ENCODE data around the gene MOCOS. TPM values are rescaled to one million over a fixed set of nuclear protein-coding genes. Genes with fewer than 3 reads are reported as not detected.

The MOCOS gene
- total and polyA plus RNA-seq, 2 donors (not counting 1 experiment from before 2014, with no cell fraction given), result 0.01 to 0.05 TPM

GRCh38 chr18:36152781-36153180, 34.5 kb upstream of the MOCOS start:
- H3K4me3 Mint-ChIP-seq, result no peak overlapping the region
- peak overlapping the region; percentile 10 for H3K27ac Mint-ChIP-seq
- peaks cover 43% of the 10 kb centered on the region for H3K4me1 Mint-ChIP-seq
- peaks cover 5 to 64% of the 10 kb centered on the region in 2 experiments for H3K36me3 ChIP-seq (replicated peaks in 1 of 2; ENCODE audit: control extremely low read depth in 1 of 2, control insufficient read depth in 1 of 2, extremely low read depth in 1 of 2, insufficient read depth in 2 of 2, low read length in 1 of 2)
- peaks cover 29 to 36% of the 10 kb centered on the region in 2 donors for H3K4me1 ChIP-seq (ENCODE audit: control insufficient read depth in 2 of 2, insufficient read depth in 2 of 2, low read length in 2 of 2)
- POLR2A ChIA-PET, result no interaction called here
- CTCF ChIA-PET, result no interaction called here
- H3K27ac ChIP-seq (ENCODE audit: low read length in 2 of 2), result no peak overlapping the region
- no peak for ATAC-seq (ENCODE audit: low read depth)
- H3K4me3 ChIP-seq (ENCODE audit: control extremely low read depth in 1 of 5, extremely low read depth in 1 of 5, insufficient read depth in 1 of 5, low read depth in 2 of 5, low read length in 4 of 5), result no peak overlapping the region
- no peaks in the 10 kb centered on the region for H3K27me3 Mint-ChIP-seq
- H2AFZ ChIP-seq (ENCODE audit: insufficient read depth, low read depth, low read length, poor library complexity, severe bottlenecking), result no peak overlapping the region
- TF ChIP-seq EZH2 (IDR thresholded peaks at IDR 0.05; ENCODE audit: borderline replicate concordance, insufficient read depth, low read depth, low read length, poor library complexity, severe bottlenecking), result no peak
- TF ChIP-seq, protein P1, sequence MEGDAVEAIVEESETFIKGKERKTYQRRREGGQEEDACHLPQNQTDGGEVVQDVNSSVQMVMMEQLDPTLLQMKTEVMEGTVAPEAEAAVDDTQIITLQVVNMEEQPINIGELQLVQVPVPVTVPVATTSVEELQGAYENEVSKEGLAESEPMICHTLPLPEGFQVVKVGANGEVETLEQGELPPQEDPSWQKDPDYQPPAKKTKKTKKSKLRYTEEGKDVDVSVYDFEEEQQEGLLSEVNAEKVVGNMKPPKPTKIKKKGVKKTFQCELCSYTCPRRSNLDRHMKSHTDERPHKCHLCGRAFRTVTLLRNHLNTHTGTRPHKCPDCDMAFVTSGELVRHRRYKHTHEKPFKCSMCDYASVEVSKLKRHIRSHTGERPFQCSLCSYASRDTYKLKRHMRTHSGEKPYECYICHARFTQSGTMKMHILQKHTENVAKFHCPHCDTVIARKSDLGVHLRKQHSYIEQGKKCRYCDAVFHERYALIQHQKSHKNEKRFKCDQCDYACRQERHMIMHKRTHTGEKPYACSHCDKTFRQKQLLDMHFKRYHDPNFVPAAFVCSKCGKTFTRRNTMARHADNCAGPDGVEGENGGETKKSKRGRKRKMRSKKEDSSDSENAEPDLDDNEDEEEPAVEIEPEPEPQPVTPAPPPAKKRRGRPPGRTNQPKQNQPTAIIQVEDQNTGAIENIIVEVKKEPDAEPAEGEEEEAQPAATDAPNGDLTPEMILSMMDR (IDR thresholded peaks at IDR 0.05), result no peak
- intact Hi-C loops (cut with micrococcal nuclease), result no loop called here
- H3K9me3 Mint-ChIP-seq (ENCODE audit: insufficient read depth), result no peaks in the 10 kb centered on the region
- H3K79me2 ChIP-seq (ENCODE audit: control insufficient read depth, insufficient read depth, low read length), result peaks cover 9% of the 10 kb centered on the region
- WGBS (ENCODE audit: insufficient coverage), result no CpG with 5 or more reads among the region's 1 CpG
- H4K20me1 ChIP-seq (ENCODE audit: control insufficient read depth, insufficient read depth, low read length, poor library complexity, severe bottlenecking), result no peaks in the 10 kb centered on the region
- no peak overlapping the region for H3K9ac ChIP-seq (ENCODE audit: low read length)
- no peaks in the 10 kb centered on the region for H3K27me3 ChIP-seq (replicated peaks in 1 of 4; ENCODE audit: control extremely low read depth in 1 of 4, control insufficient read depth in 3 of 4, insufficient read depth in 4 of 4, low read length in 3 of 4)
- H3K4me2 ChIP-seq (replicated peaks; ENCODE audit: low read depth, low read length, poor library complexity, severe bottlenecking), result no peak overlapping the region
- no peaks in the 10 kb centered on the region for H3K9me3 ChIP-seq (ENCODE audit: control extremely low read depth in 1 of 3, control insufficient read depth in 2 of 3, insufficient read depth in 1 of 3, low read length in 2 of 3)
- DNase-seq, result no peak

- TF ChIP-seq, protein P1 (IDR thresholded peaks at IDR 0.05), result no peak
- no peak for TF ChIP-seq EZH2 (IDR thresholded peaks at IDR 0.05; ENCODE audit: borderline replicate concordance, insufficient read depth, low read depth, low read length, poor library complexity, severe bottlenecking)
- H3K4me1 ChIP-seq (ENCODE audit: control insufficient read depth in 2 of 2, insufficient read depth in 2 of 2, low read length in 2 of 2), result peaks cover 30 to 37% of the 10 kb centered on the region in 2 donors
- Mint-ChIP-seq H3K9me3 (ENCODE audit: insufficient read depth) (no peaks in the 10 kb centered on the region), H3K27ac (no peak overlapping the region), H3K27me3 (no peaks in the 10 kb centered on the region), H3K4me1 (peaks cover 45% of the 10 kb centered on the region), H3K4me3 (no peak overlapping the region)
- no peaks in the 10 kb centered on the region for H3K9me3 ChIP-seq (ENCODE audit: control extremely low read depth in 1 of 3, control insufficient read depth in 2 of 3, insufficient read depth in 1 of 3, low read length in 2 of 3)
- H2AFZ ChIP-seq (ENCODE audit: insufficient read depth, low read depth, low read length, poor library complexity, severe bottlenecking), result no peak overlapping the region
- ChIA-PET POLR2A (no interaction called here), CTCF (no interaction called here)
- peaks cover 5 to 64% of the 10 kb centered on the region in 2 experiments for H3K36me3 ChIP-seq (replicated peaks in 1 of 2; ENCODE audit: control extremely low read depth in 1 of 2, control insufficient read depth in 1 of 2, extremely low read depth in 1 of 2, insufficient read depth in 2 of 2, low read length in 1 of 2)
- H3K27ac ChIP-seq (ENCODE audit: low read length in 2 of 2), result no peak overlapping the region
- no peak overlapping the region for H3K9ac ChIP-seq (ENCODE audit: low read length)
- WGBS (ENCODE audit: insufficient coverage), result 100% methylated on average over 2 of the region's 4 CpGs
- DNase-seq, result no peak
- intact Hi-C loops (cut with micrococcal nuclease), result no loop called here
- H3K27me3 ChIP-seq (replicated peaks in 1 of 4; ENCODE audit: control extremely low read depth in 1 of 4, control insufficient read depth in 3 of 4, insufficient read depth in 4 of 4, low read length in 3 of 4), result no peaks in the 10 kb centered on the region
- no peak for ATAC-seq (ENCODE audit: low read depth)
- H3K79me2 ChIP-seq (ENCODE audit: control insufficient read depth, insufficient read depth, low read length), result peaks cover 9% of the 10 kb centered on the region
- no peak overlapping the region for H3K4me3 ChIP-seq (ENCODE audit: control extremely low read depth in 1 of 5, extremely low read depth in 1 of 5, insufficient read depth in 1 of 5, low read depth in 2 of 5, low read length in 4 of 5)
- no peak overlapping the region for H3K4me2 ChIP-seq (replicated peaks; ENCODE audit: low read depth, low read length, poor library complexity, severe bottlenecking)
- no peaks in the 10 kb centered on the region for H4K20me1 ChIP-seq (ENCODE audit: control insufficient read depth, insufficient read depth, low read length, poor library complexity, severe bottlenecking)
Observed at GRCh38 chr18:36153203-36153602, 34.1 kb upstream of the MOCOS start.
